Aortic smooth muscle cell (primary cell): ENCODE results near the gene ALG9. TPM values are rescaled to one million over a fixed set of nuclear protein-coding genes. Genes with fewer than 3 reads are reported as not detected.

ENCODE experiments used
- total RNA-seq: library from RNA; depleted of rRNA; stranded (reverse); fragments of >200 nt; gene quantifications from 2 replicates; pipeline ENCODE4 v1.2.3, GENCODE V29; 2014

ALG9 gene, protein sequence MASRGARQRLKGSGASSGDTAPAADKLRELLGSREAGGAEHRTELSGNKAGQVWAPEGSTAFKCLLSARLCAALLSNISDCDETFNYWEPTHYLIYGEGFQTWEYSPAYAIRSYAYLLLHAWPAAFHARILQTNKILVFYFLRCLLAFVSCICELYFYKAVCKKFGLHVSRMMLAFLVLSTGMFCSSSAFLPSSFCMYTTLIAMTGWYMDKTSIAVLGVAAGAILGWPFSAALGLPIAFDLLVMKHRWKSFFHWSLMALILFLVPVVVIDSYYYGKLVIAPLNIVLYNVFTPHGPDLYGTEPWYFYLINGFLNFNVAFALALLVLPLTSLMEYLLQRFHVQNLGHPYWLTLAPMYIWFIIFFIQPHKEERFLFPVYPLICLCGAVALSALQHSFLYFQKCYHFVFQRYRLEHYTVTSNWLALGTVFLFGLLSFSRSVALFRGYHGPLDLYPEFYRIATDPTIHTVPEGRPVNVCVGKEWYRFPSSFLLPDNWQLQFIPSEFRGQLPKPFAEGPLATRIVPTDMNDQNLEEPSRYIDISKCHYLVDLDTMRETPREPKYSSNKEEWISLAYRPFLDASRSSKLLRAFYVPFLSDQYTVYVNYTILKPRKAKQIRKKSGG
- total RNA-seq, result 25.0 and 31.6 TPM in 2 replicates

DNA sequence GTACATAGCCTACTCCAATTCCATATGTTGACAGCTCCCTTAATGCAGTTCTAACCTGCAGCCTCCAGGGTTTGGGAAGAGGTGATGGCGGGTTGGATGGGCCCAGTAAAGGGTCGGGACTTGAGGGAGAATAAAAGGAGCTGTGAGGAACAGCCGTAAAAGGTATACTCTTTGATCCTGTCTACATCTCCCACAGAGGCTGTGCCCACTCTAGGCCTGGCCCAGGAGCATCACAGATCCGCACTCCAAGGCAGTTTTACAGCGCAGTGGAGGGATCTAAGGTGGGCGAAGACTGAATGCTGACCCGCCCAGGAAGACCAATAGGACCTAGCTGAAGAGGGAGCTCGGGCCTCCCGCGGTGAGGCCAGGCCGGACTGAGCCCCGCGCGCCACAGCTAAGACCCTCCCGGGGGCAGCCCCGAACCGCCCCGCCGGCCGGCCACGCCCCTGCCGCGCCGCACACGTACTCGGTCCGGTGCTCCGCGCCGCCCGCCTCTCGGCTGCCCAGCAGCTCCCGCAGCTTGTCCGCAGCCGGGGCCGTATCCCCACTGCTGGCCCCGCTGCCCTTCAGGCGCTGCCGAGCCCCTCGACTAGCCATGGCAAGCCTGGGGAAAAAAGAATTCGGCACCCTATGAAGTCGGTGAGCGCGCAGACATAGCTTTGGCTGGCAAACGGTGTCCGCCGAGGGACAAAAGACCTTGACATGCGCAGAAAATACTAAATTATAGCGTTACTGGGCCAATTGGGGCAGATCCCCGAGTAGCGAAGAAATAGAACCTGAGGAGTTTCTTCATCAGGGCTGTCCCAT lies at the start of gene ALG9:
TSS of gene ALG9 (minus strand) at position 696 of the 807 bp plus-strand sequence. CDS start at position 597, 99 bp downstream.

DNA sequence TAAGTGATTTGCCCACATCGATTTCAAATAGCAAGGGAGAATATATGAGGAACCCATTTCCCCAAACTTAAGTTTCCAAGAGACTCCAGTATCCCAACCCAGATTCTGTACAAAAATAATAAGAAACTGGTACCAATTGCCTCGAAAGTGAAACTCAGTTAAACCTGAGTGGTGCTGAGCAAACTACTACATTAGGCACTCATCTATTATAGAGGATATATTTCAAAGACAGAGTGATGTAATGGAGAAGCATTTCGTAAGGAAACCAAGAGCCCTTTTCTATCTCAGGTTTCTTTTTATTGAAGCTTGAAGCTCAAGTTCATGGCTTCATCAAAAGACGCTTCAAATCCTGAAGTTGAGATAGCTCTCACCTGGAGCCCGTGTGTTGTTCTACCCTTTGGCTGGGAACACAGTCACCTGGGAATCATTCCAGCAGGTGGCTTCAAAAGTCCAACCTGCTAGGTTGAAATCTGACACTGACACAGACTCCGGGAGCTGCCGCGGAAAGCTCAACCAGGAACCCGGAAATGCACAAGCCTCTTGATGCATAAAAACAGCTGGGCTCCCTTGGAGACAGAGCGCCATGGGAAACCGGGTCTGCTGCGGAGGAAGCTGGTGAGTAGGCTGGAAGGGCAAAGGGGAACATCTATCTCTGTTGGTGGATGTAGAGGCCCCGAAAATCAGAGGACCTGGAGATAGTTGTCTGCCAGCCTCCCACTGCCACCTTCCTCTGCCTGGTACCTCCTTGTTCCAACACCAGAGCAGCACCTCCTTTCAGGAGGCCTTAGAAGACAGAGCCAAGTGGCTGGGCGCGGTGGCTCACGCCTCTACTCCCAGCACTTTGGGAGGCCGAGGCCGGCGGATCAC lies 47.2 kb upstream of the ALG9 start, which contains the start of gene C11orf52:
TSS of gene C11orf52 (plus strand) at position 524 of the 867 bp plus-strand sequence. CDS start at position 584, 60 bp downstream.

DNA sequence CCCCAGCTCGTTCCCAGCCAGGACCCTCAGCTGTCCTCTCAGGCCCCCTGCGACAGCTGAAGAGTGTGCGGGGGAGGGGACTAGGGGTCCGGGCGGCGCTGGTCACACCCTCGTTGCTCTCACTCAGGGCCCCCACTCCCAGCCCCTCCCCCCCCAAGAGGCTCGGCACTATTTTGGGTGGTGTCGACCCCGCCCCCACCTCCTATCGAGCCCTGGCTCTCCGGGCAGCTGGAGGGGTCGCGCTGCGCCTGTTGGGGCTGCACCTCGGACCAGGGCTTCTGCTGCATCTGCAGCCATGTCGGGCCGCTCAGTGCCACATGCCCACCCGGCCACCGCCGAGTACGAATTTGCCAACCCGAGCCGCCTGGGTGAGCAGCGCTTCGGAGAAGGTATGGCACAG lies 41.2 kb upstream of the ALG9 start, which contains the start of gene HSPB2:
TSS of gene HSPB2 (plus strand) at position 200 of the 400 bp plus-strand sequence. CDS start at position 296, 96 bp downstream.

DNA sequence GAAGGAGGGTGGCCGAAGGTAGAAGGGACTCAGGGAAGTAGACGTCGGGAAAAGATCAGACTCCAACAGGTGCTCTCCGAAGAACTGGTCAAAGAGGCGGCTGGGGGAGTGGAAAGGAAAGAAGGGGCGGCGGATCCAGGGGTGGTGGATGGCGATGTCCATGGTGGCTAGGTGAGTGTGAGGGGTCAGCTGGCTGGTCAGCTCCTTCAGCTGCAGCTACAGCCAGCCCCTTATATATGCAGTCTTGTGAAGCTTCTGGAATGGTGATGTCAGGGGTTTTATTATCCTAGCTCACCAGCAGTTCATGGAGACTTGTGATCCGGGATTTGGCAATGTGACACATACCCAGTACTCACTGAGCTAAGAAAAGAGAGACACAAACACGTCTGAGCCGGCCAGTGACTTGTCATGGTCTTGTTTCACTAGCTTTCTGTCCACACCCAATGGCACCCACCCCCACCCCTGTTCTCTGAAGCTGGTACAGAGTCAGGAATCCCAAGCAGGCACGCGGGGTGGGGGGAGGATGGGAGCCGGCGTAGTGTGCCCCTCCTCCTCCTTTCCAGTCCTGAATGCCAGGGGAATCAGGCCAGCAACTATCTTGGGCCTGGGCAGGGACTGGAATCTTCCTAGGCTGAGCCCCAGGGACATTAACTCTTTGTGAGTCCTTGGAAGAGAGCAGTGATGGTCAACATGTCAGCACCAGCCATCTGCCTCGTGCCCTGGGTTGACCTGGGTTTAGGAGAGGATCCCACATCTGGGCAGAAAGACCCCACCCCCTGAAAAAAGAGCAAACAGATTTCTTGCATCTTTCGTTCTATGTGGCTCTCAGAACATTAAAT lies 40.4 kb upstream of the ALG9 start, which contains the start of gene CRYAB:
TSS of gene CRYAB (minus strand) at position 208 of the 839 bp plus-strand sequence. CDS start at position 162, 46 bp downstream.

DNA sequence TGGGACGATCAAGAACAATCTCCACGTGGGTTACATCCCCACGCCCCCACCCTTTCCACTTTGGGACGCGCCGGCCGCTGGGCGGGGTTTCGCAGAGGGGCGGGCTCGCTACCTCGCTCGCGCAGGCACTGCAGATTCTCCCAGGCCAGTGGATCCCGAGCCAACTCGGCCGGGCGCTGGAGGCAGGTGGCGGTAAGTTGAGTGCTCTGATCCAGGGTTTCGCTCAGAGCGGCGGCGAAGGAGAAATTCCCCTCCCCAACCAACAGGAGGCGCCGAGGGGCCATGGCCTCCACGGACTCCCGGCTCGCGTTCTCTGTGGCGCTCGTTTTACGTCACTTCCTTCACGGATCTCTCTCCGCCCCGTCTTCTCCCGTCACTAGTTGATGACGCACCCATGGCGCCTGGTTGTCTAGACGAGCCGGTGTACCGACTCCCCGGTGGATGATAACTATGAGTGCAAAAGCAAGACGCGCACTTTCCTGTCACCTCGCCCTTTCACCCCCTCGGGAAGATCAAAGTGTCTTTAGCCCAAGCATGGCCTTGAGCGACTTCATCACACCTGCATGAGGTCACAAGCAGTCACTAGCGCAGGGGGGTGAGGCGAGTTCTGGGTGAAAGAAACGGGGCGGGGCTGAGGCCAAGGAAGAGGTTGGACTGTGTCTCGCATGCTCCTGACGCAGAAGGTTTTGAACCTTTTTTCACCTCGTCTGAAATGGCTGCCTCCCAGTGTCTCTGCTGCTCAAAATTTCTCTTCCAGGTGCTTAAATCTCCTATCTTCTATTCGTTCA lies 7.7 kb upstream of the ALG9 start, which contains the start of the genes CFAP68 and FDXACB1:
TSS of gene CFAP68 (plus strand) at position 693 of the 788 bp plus-strand sequence. CDS start at position 713, 20 bp downstream.
TSS of gene FDXACB1 (minus strand) at position 317 of the 788 bp plus-strand sequence. CDS start at position 284, 33 bp downstream.

DNA sequence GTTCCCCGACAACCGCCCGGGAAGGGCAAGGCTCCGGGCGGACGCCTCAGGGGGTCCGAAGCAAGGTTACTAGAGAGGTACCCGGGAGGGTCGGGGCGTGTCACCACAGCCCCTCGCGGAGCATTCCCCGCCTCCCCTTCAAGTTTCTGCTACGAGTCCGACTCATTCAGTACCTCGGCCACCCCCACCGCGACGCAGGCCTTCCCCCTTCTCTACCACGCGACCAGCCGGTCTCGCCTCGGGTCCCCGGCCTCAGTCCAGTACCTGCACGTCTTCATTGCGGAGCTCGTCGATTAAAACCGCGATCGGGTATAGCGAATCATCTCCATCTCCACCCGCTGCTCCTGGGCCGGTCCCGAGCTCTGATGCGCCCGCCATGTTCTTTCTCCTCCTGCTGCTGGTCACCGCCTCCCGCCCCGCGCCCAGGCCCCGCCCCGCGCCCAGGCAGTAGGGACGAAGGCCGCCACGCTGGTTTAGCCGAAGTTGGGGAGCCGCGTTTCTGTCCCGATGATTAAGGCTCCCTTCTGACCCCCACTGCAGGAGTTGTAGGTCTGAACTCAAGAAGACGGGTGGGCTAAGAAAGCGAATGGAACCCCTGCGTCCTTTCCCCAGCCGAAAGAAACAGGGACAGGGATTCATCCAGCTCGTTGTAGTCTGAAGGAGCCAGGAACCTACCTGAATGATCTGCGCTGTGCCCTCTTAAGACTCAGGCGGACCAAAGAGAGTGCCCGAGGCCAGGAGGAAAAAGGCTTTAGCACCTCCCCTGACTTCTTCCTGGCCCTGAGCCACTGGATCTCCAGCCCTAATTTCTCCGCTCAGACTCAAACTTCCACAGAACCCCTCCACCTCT lies 105.2 kb downstream of the ALG9 start, which contains the start of gene PPP2R1B:
TSS of gene PPP2R1B (minus strand) at position 406 of the 850 bp plus-strand sequence. CDS start at position 378, 28 bp downstream.

Other genes starting within 250 kb of the ALG9 start
- gene PPP2R1B, start 105.2 kb downstream of the ALG9 start, total RNA-seq, result 22.9 and 33.2 TPM in 2 replicates
- gene FDXACB1, start 7.6 kb upstream of the ALG9 start, total RNA-seq, result 2.2 and 2.9 TPM in 2 replicates
- 13.1 and 13.5 TPM in 2 replicates for gene CFAP68, start 8.0 kb upstream of the ALG9 start, total RNA-seq
- 25.2 and 45.1 TPM in 2 replicates for gene CRYAB, start 40.2 kb upstream of the ALG9 start, total RNA-seq
- 1.1 and 1.2 TPM in 2 replicates for gene HSPB2, start 41.2 kb upstream of the ALG9 start, total RNA-seq
- gene C11orf52, start 47.3 kb upstream of the ALG9 start, total RNA-seq, result 0.40 and 1.1 TPM in 2 replicates
- 24.3 and 38.4 TPM in 2 replicates for gene DIXDC1, start 65.8 kb upstream of the ALG9 start, total RNA-seq
- gene DLAT, start 153.8 kb upstream of the ALG9 start, total RNA-seq, result 34.5 and 35.3 TPM in 2 replicates
- gene PIH1D2, start 202.4 kb upstream of the ALG9 start, total RNA-seq, result 1.3 and 2.4 TPM in 2 replicates
- 18.0 and 18.7 TPM in 2 replicates for gene NKAPD1, start 202.7 kb upstream of the ALG9 start, total RNA-seq
- 68.2 and 94.1 TPM in 2 replicates for gene TIMM8B, start 215.2 kb upstream of the ALG9 start, total RNA-seq
- 146 and 153 TPM in 2 replicates for gene SDHD, start 215.3 kb upstream of the ALG9 start, total RNA-seq